ENCODE data around the gene SOS1.
A peak's percentile ranks its signal among the peaks of the same experiment; 100 is the strongest.

Gene SOS1

GRCh38 chr2:39120771-39121522 is at the start of gene SOS1 (continued):
- TF ChIP-seq ZNF785 (tag by site-specific recombination; IDR thresholded peaks at IDR 0.05): no peak
- TF ChIP-seq ZNF530 (tag by site-specific recombination; IDR thresholded peaks at IDR 0.05; ENCODE audit: low read depth): no peak
- no peak for TF ChIP-seq ELK4 (IDR thresholded peaks at IDR 0.05; ENCODE audit: borderline replicate concordance, low read depth, low read length)
- TF ChIP-seq ZNF335 (tag by site-specific recombination; conservative IDR thresholded peaks at IDR 0.05): peak; percentile 64
- TF ChIP-seq ZNF266 (tag by site-specific recombination; IDR thresholded peaks at IDR 0.05; ENCODE audit: low read depth): no peak
- TF ChIP-seq ZNF280C (tag by site-specific recombination; IDR thresholded peaks at IDR 0.05): no peak
- TF ChIP-seq SP2 (tag by site-specific recombination; IDR thresholded peaks at IDR 0.05): peak; percentile 42; the same call in 1 of the 2 replicates
- no peak for TF ChIP-seq ZNF510 (tag by site-specific recombination; IDR thresholded peaks at IDR 0.05; ENCODE audit: insufficient replicate concordance)
- TF ChIP-seq EGR2 (tag by site-specific recombination; IDR thresholded peaks at IDR 0.05; ENCODE audit: low read depth): no peak
- TF ChIP-seq ZNF549 (tag by site-specific recombination; IDR thresholded peaks at IDR 0.05): no peak
- TF ChIP-seq GLIS2 (tag by site-specific recombination; IDR thresholded peaks at IDR 0.05): peak; percentile 93
- TF ChIP-seq ZNF146 (tag by site-specific recombination; IDR thresholded peaks at IDR 0.05): no peak
- peak; percentile 79 for TF ChIP-seq ZNF423 (tag by site-specific recombination; IDR thresholded peaks at IDR 0.05)
- TF ChIP-seq ZNF624 (tag by site-specific recombination; IDR thresholded peaks at IDR 0.05): no peak
- TF ChIP-seq ZNF324 (tag by site-specific recombination; IDR thresholded peaks at IDR 0.05): no peak
- TF ChIP-seq ZNF398 (tag by site-specific recombination; IDR thresholded peaks at IDR 0.05): 0 out of 2 replicates have a peak, but pooled peaks have one; percentile 21
- no peak for TF ChIP-seq ZNF214 (tag by site-specific recombination; IDR thresholded peaks at IDR 0.05; ENCODE audit: borderline replicate concordance)
- TF ChIP-seq BCL11A (tag by site-specific recombination; IDR thresholded peaks at IDR 0.05; ENCODE audit: low read depth): 0 out of 2 replicates have a peak, but pooled peaks have one; percentile 53
- TF ChIP-seq ZNF777 (tag by site-specific recombination; IDR thresholded peaks at IDR 0.05; ENCODE audit: borderline replicate concordance): no peak
- 0 out of 2 replicates have a peak, but pooled peaks have one; percentile 44 for TF ChIP-seq KLF17 (tag by site-specific recombination; IDR thresholded peaks at IDR 0.05)
- TF ChIP-seq ZNF148 (tag by site-specific recombination; IDR thresholded peaks at IDR 0.05; ENCODE audit: borderline replicate concordance): no peak
- no peak for TF ChIP-seq MEIS1 (CRISPR knock-in tag; IDR thresholded peaks at IDR 0.05; ENCODE audit: borderline replicate concordance)
- no peak for TF ChIP-seq ZNF274 (IDR thresholded peaks at IDR 0.05; ENCODE audit: low read length)
- TF ChIP-seq ZNF274 (tag by site-specific recombination; IDR thresholded peaks at IDR 0.05; ENCODE audit: borderline replicate concordance): no peak
- peak; percentile 44 for TF ChIP-seq ZNF843 (tag by site-specific recombination; IDR thresholded peaks at IDR 0.05)
- TF ChIP-seq ZNF211 (tag by site-specific recombination; IDR thresholded peaks at IDR 0.05; ENCODE audit: low read depth): no peak
- TF ChIP-seq ZNF433 (tag by site-specific recombination; IDR thresholded peaks at IDR 0.05; ENCODE audit: low read depth): no peak
- TF ChIP-seq KLF7 (tag by site-specific recombination; IDR thresholded peaks at IDR 0.05; ENCODE audit: borderline replicate concordance): 0 out of 2 replicates have a peak, but pooled peaks have one; percentile 45
- TF ChIP-seq ZNF2 (tag by site-specific recombination; IDR thresholded peaks at IDR 0.05): peak; percentile 61; the same call in 1 of the 2 replicates
- peak; percentile 90 for TF ChIP-seq ZBTB17 (tag by site-specific recombination; IDR thresholded peaks at IDR 0.05)
- 0 out of 2 replicates have a peak, but pooled peaks have one; percentile 37 for TF ChIP-seq ZNF560 (tag by site-specific recombination; IDR thresholded peaks at IDR 0.05; ENCODE audit: borderline replicate concordance)
- TF ChIP-seq ZNF37A (tag by site-specific recombination; IDR thresholded peaks at IDR 0.05): no peak
